ENCODE data around the gene CEP85L.
"Not testable (repeated sequence)": the region's sequence is repeated elsewhere in the genome, so short reads cannot be mapped to it uniquely, and the experiment has no call there.

The CEP85L gene

GRCh38 chr6:118489990-118490389 lies 161.4 kb downstream of the CEP85L start:
- no peak for DNase-seq

DNA sequence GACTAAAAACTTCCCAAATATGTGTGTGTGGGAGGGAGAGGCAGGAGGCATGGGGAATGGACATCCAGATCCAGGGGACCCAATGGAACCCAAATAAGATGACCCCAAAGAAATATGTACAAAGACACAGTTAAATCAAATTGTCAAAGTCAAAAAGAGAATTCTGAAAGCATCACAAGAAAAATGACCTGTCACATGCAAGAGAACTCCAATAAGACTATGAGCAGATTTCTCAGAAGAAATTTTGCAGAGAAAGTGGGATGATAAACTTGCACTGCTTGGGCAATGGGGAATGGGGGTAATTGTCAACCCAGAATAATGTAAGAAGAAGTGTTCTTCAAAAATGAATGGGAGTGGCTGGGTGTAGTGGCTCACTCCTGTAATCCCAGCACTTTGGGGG lies 162.8 kb downstream of the CEP85L start:
- no peak for DNase-seq

- no peak for DNase-seq
Observed at GRCh38 chr6:118485601-118486550, 165.5 kb downstream of the CEP85L start.

- no peak for DNase-seq
Observed at GRCh38 chr6:118476551-118476950, 174.8 kb downstream of the CEP85L start.

DNA sequence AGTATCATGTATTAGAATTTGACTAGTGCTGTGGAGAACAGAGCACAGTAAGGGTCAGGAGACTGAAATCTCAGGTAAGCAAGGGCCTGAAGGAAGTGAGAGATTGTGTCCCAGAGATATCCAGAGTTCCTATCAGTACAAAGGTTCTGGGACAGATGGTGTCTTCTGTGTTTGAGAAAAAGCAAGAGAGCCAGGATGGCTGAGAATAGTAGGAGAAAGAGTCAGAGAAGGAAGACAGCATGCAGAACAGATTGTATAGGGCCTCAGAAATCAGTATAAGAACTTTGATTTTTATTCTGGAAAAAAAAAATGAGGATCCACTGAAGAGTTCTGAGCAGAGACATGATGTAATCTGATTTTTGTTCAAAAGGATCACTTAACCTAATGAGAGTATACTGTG lies 178.1 kb downstream of the CEP85L start:
- no peak for DNase-seq

DNA sequence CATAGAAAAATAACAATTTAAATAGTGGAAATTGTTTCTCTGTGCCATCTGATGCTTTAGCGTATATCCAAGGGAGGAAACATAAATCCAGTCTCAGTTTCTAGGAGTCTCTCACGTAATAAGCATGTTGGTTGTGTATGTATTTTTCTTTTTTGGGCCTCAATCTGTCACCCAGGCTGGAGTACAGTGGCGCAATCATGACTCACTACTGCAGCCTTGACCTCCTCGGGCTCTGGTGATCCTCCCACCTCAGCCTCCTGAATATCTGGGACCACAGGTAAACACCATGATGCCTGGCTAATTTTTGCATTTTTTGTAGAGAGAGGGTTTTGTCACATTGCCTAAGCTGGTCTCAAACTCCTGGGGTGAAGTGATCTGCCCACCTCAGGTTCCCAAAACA lies 181.9 kb downstream of the CEP85L start:
- no peak for DNase-seq

DNA sequence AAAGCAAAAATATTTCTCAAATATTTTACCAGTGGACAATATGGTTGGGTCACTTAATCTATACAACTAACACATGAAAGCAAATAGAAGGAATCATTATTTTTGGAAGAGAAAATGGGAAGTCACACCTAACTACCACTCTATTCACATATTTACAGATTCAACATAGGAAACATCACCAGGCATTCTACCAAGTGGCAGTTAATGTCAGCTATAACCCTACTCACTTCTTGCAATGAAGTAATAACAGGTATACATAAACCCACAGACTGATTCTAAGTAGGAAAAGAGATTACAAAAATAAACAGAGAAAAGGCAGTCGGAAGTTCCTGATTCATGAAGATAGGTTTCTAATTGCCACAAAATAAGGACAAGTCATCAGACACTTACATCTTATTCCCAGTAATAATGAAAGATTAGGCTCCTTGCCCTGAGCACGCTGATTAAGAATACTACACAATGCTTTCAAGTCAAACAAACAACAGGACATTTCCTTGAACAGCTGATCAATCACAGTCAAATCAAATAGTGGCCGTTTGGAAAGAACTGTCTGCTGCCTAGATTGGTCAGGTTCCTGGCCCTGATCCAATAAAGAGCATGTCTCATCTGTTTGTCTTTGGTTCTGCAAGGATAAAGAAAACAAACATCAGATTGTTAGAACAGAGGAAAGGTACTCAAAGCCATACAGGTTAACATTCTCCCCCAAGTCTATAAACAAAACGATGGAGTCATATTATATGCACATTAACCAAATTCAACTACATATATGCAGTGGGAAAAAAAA lies 182.5 kb downstream of the CEP85L start:
- no peak for DNase-seq

- no peak for DNase-seq
Observed at GRCh38 chr6:118467181-118467580, 184.2 kb downstream of the CEP85L start.

DNA sequence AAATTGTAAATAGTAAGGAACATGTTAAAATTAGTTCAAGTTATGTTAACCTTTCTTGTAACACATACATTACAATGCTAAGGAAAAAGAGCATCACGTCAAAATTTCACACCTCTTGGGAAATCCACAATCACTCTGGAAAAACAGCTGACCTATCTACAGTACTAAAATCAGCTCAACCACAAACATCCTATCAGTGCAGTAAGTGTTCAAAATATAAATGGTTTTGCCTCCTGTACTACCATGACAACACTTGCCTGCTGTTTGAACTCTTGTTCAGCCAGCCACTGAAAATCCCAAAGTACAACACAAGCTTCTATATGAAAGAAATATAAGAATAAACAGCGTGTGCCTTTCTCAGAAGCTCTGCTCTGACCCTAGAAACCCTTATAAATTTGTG lies 186.8 kb downstream of the CEP85L start:
- no peak for DNase-seq

DNA sequence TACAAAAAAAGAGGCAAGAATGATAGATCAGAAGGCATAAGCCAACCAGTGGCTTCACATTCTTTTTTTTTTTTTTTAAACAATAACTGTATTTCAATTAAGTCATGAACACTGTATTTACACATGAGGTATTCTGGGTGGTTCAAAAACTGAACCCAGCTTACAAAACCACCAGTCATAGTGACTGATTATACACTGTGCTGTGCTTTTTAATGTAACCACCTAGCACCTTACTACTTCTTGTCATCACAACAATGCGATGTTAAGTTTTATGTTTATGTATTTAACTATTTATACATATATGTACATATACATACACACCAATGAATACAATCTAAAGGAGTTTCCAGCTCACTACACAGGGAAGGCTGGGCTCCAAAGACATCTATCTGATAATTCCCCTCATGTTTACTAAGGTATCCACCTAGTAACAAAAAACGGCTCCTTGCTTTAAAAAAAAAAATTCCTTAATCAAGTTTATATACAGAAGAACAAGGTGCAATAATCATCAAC lies 190.4 kb downstream of the CEP85L start:
- DNase-seq, result no peak

DNA sequence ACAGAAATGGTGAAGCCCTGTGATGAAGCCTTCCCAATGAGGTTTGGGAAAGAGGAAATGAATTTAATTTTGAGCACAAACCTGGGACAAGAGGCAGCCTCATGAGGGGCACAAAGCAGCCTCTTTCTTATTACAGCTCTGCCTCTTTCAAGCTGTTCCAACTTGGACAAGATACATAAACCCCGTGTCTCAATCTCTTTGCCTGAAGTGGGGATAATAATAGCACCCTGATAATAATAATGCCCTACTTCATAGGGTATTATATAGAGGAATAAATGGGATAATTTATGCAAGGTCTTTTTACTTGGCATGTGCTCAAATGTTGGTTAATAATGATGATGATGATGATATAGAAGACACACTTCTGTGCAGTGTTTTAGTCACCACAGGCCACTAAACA lies 194.4 kb downstream of the CEP85L start:
- no peak for DNase-seq

GRCh38 chr6:118451839-118452238 lies 199.6 kb downstream of the CEP85L start:
- DNase-seq, result no peak

GRCh38 chr6:118444796-118445195 lies 206.6 kb downstream of the CEP85L start:
- DNase-seq, result no peak

- DNase-seq, result no peak
Observed at GRCh38 chr6:118436482-118436881, 214.9 kb downstream of the CEP85L start.

DNA sequence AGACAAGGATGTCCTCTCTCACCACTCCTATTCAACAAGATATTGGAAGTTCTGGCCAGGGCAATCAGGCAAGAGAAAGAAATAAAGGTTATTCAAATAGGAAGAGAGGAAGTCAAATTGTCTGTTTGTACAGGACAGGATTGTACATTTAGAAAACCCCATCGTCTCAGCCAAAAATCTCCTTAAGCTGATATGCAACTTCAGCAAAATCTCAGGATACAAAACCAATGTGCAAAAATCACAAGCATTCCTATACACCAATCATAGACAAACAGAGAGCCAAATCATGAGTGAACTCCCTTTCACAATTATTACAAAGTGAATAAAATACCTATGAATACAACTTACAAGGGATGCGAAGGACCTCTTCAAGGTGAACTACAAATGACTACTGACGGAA lies 217.2 kb downstream of the CEP85L start:
- not testable (repeated sequence) for DNase-seq

- not testable (repeated sequence) for DNase-seq
Observed at GRCh38 chr6:118421312-118421711, 230.1 kb downstream of the CEP85L start.

DNA sequence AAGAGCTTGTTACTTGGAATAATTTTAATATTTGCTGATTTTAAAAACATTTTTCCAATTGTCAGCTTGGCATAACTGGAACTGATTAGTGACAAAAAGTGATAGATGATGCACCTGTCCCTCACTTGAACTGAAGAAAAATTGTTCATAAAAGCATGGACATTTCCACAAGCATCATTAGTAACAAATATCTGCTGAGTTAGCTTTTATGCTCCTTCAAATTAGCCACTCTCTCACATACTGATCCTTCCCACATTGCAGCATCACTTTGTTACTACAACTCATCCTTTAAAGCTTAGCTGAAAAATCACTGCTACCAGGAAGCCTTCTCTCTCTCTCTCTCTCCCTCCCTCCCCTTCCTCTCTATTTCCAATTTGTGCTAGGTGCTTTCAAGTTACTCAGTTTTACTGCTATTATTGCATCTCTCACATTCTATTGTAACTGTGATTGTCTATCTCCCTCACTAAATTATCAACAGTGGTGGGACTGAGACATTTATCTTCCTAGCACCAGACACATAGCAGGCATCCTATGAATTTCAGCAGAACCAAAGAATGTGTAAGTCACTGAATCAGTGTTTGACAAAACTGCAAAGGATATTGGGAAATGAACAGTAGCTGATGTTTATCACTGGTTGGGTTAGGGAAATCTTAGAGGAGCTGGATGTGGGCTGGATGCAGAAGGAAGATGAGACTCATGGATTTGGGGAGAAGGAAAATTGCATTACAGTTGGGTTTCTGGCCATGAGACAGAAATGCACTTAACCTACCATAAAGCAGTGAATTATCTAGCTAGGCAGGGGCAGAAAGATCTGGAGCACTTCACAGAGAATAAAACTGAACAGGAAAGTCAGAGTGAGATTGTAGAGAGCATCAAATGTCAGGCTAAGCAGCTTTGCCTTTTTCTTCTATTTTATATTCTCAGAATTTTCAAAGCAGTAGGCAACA lies 231.7 kb downstream of the CEP85L start:
- DNase-seq, result no peak
